GM20000 (cell line): Measurements from ENCODE around the gene SNED1.

Source experiments
- DNase-seq: peaks from one replicate; pipeline ENCODE4 v3.0.0; 2012; ENCODE audit warnings: low spot score
- CTCF ChIP-seq: IDR thresholded peaks from 2 replicates; pipeline ENCODE4 v1.5.1; 2012; ENCODE audit warnings: mild to moderate bottlenecking, control low read depth; ENCODE audit errors: extremely low read depth, missing control alignments

The SNED1 gene

DNA sequence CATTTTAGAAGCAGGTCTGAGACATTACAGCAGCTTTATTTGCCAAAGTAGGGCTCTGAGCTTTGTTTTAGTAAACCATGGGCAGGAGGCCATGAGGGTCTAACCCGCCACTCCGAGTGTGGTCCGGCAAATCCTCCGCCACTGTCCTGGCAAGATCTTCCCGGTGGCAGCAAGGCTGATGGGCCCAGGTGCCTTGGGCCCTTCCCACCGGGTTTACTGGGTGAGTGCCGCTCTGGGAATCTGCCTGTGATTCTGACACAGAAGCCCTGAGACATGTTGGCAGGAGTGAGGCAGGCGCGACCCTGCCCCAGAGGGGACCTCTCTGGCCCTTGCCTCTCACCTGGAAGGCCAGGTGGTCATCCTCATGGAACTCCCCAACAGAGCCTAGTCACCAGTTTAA lies 73.7 kb downstream of the SNED1 start:
- DNase-seq, result no peak
- no peak for TF ChIP-seq CTCF

- no peak for DNase-seq
- no peak for TF ChIP-seq CTCF
These were observed 74.2 kb downstream of the SNED1 start for GRCh38 chr2:241072553-241073165.

DNA sequence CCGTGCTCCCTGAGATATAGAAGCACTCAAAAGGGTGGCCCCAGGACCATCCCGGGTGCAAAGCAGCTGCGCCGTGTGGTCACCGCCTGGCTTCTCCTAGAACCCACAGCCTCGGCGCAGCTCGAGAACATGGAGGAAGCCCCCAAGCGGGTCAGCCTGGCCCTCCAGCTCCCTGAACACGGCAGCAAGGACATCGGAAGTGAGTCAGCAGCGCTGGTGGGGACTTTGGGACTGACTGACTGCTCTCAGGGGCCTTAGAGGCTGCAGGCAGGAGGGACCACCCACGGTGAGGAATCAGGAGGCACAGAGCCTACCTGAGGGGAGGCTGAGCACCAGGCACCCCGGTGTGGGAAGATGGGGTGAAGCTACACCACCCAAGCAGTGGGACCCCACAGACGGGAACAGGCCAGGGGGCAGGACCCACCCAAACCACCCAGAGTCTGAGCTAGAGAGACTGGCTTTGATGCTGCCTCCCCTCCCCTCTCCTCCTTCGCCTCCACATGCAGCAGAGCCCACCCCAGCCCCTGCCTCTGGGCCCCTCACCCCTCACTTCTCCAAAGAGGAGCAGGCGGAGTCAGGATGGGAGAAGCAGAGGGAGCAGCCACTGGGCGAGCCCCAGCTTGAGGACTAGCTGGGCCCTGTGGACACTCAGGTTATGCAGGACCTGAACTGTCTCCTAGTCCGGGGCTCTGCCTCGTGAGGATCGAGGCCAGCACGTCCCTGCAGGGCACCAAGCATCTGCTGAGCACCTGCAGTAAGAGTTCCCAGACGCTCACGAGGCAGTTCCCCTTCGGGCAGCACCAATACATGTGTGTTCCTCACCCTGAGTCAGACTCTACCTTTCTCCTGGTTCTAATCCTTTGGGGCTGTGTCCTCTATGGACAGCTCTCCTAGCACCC lies 75.0 kb downstream of the SNED1 start:
- no peak for DNase-seq
- no peak for TF ChIP-seq CTCF

DNA sequence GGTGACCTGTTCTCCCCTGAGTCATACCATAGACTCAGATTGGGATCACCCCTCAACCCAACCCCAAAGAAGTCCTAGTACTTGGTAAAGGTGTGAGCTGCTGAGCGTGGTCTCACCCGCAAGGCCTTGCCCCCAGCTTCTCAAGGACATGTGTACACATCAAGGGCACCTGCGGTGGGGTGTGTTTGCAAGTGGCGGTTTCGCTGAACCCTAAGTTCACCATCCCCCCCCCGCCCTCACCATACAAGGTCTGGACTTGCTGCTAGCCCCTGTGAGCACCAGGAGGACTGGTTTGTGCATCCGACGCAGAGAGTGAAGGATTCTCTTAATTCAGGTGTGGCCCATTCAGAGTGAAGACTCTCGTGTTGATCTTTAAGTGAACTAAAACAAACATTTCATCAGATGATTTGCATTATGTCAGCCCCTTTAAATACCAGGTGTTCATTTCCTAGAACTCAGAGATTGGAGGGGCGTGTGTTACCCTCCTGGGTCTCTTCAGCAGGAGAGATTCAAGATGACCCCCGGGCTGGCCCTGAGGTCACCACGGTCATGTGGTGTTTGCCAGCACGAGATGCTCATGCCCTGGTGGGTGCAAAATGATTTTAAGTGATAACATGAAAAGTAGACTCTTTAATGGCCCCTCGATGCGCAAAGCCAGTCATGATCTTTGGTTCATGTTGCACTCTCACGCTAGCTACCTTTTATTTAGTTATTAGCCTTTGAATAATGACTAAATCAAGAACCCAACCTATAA lies 75.8 kb downstream of the SNED1 start:
- no peak for TF ChIP-seq CTCF
- DNase-seq, result no peak

- TF ChIP-seq CTCF, result no peak
- DNase-seq, result no peak
These were observed 76.6 kb downstream of the SNED1 start for GRCh38 chr2:241074901-241075540.

DNA sequence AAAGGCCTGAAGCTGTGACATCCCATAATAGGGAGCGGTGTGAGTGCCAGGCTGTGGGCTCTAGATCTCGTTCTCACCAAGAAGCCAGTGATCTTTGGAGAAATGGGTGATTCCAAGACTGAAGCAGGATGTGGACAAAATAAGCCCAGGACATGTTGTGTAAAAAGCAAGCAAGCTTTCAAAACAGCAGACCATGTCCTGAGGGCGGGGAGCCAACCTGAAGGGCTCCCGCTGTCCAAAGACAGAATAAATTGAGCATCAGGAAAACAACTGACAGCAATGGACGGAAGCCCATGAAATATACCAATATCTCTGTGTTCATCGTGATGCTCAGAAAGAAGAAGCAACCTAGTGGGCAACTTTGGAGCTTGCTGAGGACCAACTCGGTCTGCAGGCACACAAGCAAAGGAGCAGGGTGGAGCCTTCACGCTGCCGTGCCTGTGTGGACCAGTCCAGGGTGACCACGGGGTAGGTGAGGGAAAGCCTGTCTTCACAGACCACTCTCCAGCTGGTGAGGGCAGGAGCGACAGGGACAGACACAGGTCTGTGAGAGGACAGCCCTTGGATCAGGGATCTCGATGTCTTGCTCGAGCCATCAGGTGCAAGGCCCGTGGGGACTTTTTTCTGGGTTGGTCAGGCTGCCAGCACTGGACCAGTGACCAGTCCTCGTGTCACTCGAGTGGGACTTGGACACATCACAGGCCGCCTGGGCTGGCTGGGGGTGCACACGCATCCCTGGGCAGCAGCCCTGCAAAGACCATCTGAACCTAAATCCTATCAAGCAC lies 82.2 kb downstream of the SNED1 start:
- no peak for DNase-seq
- no peak for TF ChIP-seq CTCF
